ENCODE results near the gene CCDC60. TPM values are rescaled to one million over a fixed set of nuclear protein-coding genes. Genes with fewer than 3 reads are reported as not detected.

Gene CCDC60
- total RNA-seq, 2 donors from 2014 or later = not detected

- no peak for DNase-seq (ENCODE audit: low spot score)
- Histone ChIP-seq H3K9me3 (no peaks in the 10 kb centered on the region), H3K27ac (no peak overlapping the region), H3K4me1 (ENCODE audit: control insufficient read depth in 1 of 2, low read depth in 2 of 2) (no peaks in the 10 kb centered on the region), H3K4me3 (no peak overlapping the region), H3K36me3 (no peaks in the 10 kb centered on the region), H3K27me3 (replicated peaks; ENCODE audit: insufficient read depth) (no peaks in the 10 kb centered on the region)
- ATAC-seq (ENCODE audit: insufficient number of reproducible peaks, low FRiP score, low read depth) = no peak
- no peak for TF ChIP-seq CTCF (IDR thresholded peaks at IDR 0.05)
Observed at GRCh38 chr12:119589097-119589496, 254.6 kb downstream of the CCDC60 start.

- no peaks in the 10 kb centered on the region for H3K4me1 ChIP-seq (ENCODE audit: control insufficient read depth in 1 of 2, low read depth in 2 of 2)
- no peaks in the 10 kb centered on the region for H3K27me3 ChIP-seq (replicated peaks; ENCODE audit: insufficient read depth)
- H3K36me3 ChIP-seq = no peaks in the 10 kb centered on the region
- DNase-seq (ENCODE audit: low spot score) (no peak), ATAC-seq (ENCODE audit: insufficient number of reproducible peaks, low FRiP score, low read depth) (no peak)
- H3K9me3 ChIP-seq = no peaks in the 10 kb centered on the region
- H3K4me3 ChIP-seq = no peak overlapping the region
- no peak for TF ChIP-seq CTCF (IDR thresholded peaks at IDR 0.05)
- no peak overlapping the region for H3K27ac ChIP-seq
Observed at GRCh38 chr12:119589634-119590033, 255.1 kb downstream of the CCDC60 start.

Other genes starting within 250 kb of the CCDC60 start
- 100 to 1,000 TPM; 108 to 172 TPM for gene HSPB8, start 155.8 kb upstream of the CCDC60 start, total RNA-seq